Keratinocyte (primary cell): ENCODE measurements around the gene ARHGAP5. TPM values are rescaled to one million over a fixed set of nuclear protein-coding genes. Genes with fewer than 3 reads are reported as not detected.

Experiments
- DNase-seq: peaks from one replicate; pipeline ENCODE4 v3.0.0-alpha.2; 2011; ENCODE audit warnings: low read depth, missing footprints, low spot score
- FAIRE-seq: peaks from 2 replicates; lab custom pipeline; 2011; peaks lifted over from hg19 to GRCh38; lab: Jason Lieb, UNC
- H2AFZ ChIP-seq: 2 replicates; pipeline ENCODE4 v1.6.0; 2012; ENCODE audit warnings: low read length, control low read depth, inconsistent platforms; ENCODE audit not compliant: control insufficient read depth
- H3K27ac ChIP-seq: 2 replicates; pipeline ENCODE4 v1.5.1; 2011; ENCODE audit warnings: low read length; ENCODE audit not compliant: control insufficient read depth, insufficient read depth
- H3K27me3 ChIP-seq: 3 replicates; pipeline ENCODE4 v1.6.0; 2011; ENCODE audit warnings: low read length; ENCODE audit not compliant: control insufficient read depth, insufficient read depth; ENCODE audit errors: extremely low read depth
- H3K36me3 ChIP-seq, 2 experiments: 2 replicates in 1 of 2; 3 replicates in 1 of 2; pipeline ENCODE4 v1.5.1; 2011; ENCODE audit warnings: low read length in 2 of 2, mild to moderate bottlenecking in 1 of 2; ENCODE audit not compliant: control insufficient read depth in 2 of 2, insufficient read depth in 2 of 2; ENCODE audit errors: extremely low read depth in 1 of 2
- H3K4me1 ChIP-seq: 3 replicates; pipeline ENCODE4 v1.5.1; 2011; ENCODE audit warnings: low read length; ENCODE audit not compliant: control insufficient read depth, insufficient read depth; ENCODE audit errors: extremely low read depth
- H3K4me2 ChIP-seq: 3 replicates; pipeline ENCODE4 v1.6.0; 2011; ENCODE audit warnings: low read depth, low read length; ENCODE audit not compliant: control insufficient read depth, insufficient read depth; ENCODE audit errors: extremely low read depth
- H3K4me3 ChIP-seq, 3 experiments: fragments of 200-600 bp in 1 of 3; sonication (generic) in 1 of 3; 2 replicates in 2 of 3; 3 replicates in 1 of 3; pipeline ENCODE4 v1.5.1; 2011 to 2016; ENCODE audit warnings: low read length in 3 of 3, mild to moderate bottlenecking in 3 of 3, control low read depth in 2 of 3, inconsistent platforms in 1 of 3, low read depth in 1 of 3, mixed read lengths in 1 of 3, mixed run types in 1 of 3, moderate library complexity in 1 of 3; ENCODE audit not compliant: control insufficient read depth in 2 of 3, insufficient read depth in 2 of 3; ENCODE audit errors: extremely low read depth in 1 of 3
- H3K79me2 ChIP-seq: 2 replicates; pipeline ENCODE4 v1.6.0; 2012; ENCODE audit warnings: low read length; ENCODE audit not compliant: control insufficient read depth, insufficient read depth
- H3K9ac ChIP-seq: 3 replicates; pipeline ENCODE4 v1.6.0; 2011; ENCODE audit warnings: low read length; ENCODE audit not compliant: control insufficient read depth, insufficient read depth; ENCODE audit errors: extremely low read depth
- H3K9me1 ChIP-seq: 3 replicates; pipeline ENCODE4 v1.6.0; 2011; ENCODE audit warnings: low read length; ENCODE audit not compliant: control insufficient read depth, insufficient read depth; ENCODE audit errors: extremely low read depth
- H3K9me3 ChIP-seq: 2 replicates; pipeline ENCODE4 v1.5.1; 2012; ENCODE audit warnings: low read depth, low read length; ENCODE audit not compliant: control insufficient read depth
- H4K20me1 ChIP-seq: 3 replicates; pipeline ENCODE4 v1.6.0; 2011; ENCODE audit warnings: low read length; ENCODE audit not compliant: control insufficient read depth, insufficient read depth; ENCODE audit errors: extremely low read depth
- CTCF ChIP-seq, 3 experiments: IDR thresholded peaks in 1 of 3; conservative IDR thresholded peaks in 1 of 3; optimal IDR thresholded peaks in 1 of 3; 2 replicates in 2 of 3; 3 replicates in 1 of 3; pipeline versions ENCODE3 to v1.5.1; 2011; ENCODE audit warnings: low read length in 3 of 3, mild to moderate bottlenecking in 3 of 3, moderate library complexity in 2 of 3, control low read depth in 1 of 3, inconsistent platforms in 1 of 3; ENCODE audit not compliant: insufficient read depth in 2 of 3; ENCODE audit errors: extremely low read depth in 1 of 3
- EZH2 ChIP-seq: IDR thresholded peaks from one replicate; pipeline ENCODE4 v1.6.1; 2012; ENCODE audit warnings: inconsistent platforms, mild to moderate bottlenecking, low read length, moderate library complexity
- dilution Hi-C: fragments of 300-500 bp; cut with MboI; formaldehyde crosslinking; loops from one replicate; pipeline ENCODE4 v1.7.0; 2020; ENCODE audit warnings: low sequenced_read_pairs; ENCODE audit not compliant: extremely low pct_ligation_motif_present
- polyA plus RNA-seq, 5 experiments: library from polyadenylated mRNA; depleted of rRNA in 3 of 5; stranded (reverse) in 3 of 5; stranded (forward) in 1 of 5; unstranded in 1 of 5; fragments of >200 nt; gene quantifications; 1 replicate in 1 of 5; 2 replicates in 3 of 5; 3 replicates in 1 of 5; pipeline versions ENCODE4 v1.2.1 to v1.2.3, GENCODE V29; 2011 to 2012; ENCODE audit warnings: missing spikeins in 2 of 5, low read depth in 1 of 5, low replicate concordance in 1 of 5

Gene ARHGAP5
- polyA plus RNA-seq, 1 donor (not counting 4 experiments of a cell fraction or from before 2014, with no cell fraction given): 43.1 TPM

- no peak for FAIRE-seq
- dilution Hi-C loops: no loop called here
- TF ChIP-seq CTCF (optimal IDR thresholded peaks at IDR 0.05 in 1 of 3, IDR thresholded peaks at IDR 0.05 in 1 of 3, conservative IDR thresholded peaks at IDR 0.05 in 1 of 3; ENCODE audit: extremely low read depth in 1 of 3, insufficient read depth in 2 of 3, low read length in 3 of 3) (no peak), EZH2 (no peak)
- Histone ChIP-seq H3K79me2 (no peaks in the 10 kb centered on the region), H3K4me1 (no peaks in the 10 kb centered on the region), H3K4me2 (no peak overlapping the region), H3K27me3 (no peaks in the 10 kb centered on the region), H4K20me1 (no peaks in the 10 kb centered on the region), H3K4me3 (no peak overlapping the region), H3K9me1 (no peaks in the 10 kb centered on the region), H2AFZ (no peak overlapping the region), H3K36me3 (no peaks in the 10 kb centered on the region), H3K27ac (no peak overlapping the region), H3K9ac (no peak overlapping the region), H3K9me3 (no peaks in the 10 kb centered on the region)
- no peak for DNase-seq
Observed at GRCh38 chr14:32054536-32054935, 22.6 kb upstream of the ARHGAP5 start.

- DNase-seq (no peak), FAIRE-seq (no peak)
- Histone ChIP-seq H3K9me3 (no peaks in the 10 kb centered on the region), H2AFZ (no peak overlapping the region), H3K36me3 (no peaks in the 10 kb centered on the region), H3K4me1 (no peaks in the 10 kb centered on the region), H3K4me3 (no peak overlapping the region), H3K4me2 (no peak overlapping the region), H3K9me1 (no peaks in the 10 kb centered on the region), H3K27me3 (no peaks in the 10 kb centered on the region), H3K27ac (no peak overlapping the region), H3K79me2 (no peaks in the 10 kb centered on the region), H3K9ac (no peak overlapping the region), H4K20me1 (no peaks in the 10 kb centered on the region)
- dilution Hi-C loops: no loop called here
- TF ChIP-seq EZH2 (no peak), CTCF (optimal IDR thresholded peaks at IDR 0.05 in 1 of 3, IDR thresholded peaks at IDR 0.05 in 1 of 3, conservative IDR thresholded peaks at IDR 0.05 in 1 of 3; ENCODE audit: extremely low read depth in 1 of 3, insufficient read depth in 2 of 3, low read length in 3 of 3) (no peak)
Observed at GRCh38 chr14:32055175-32055574, 21.9 kb upstream of the ARHGAP5 start.
